OCI-LY3 (cell line): ENCODE results near the gene PPP1R15A.
"Not testable (repeated sequence)": the region's sequence is repeated elsewhere in the genome, so short reads cannot be mapped to it uniquely, and the experiment has no call there.

Source experiments
- CTCF ChIP-seq: fragments of 200-600, 300-600 bp; sonication (generic); IDR thresholded peaks from 2 replicates; pipeline ENCODE4 v1.5.1; 2014; ENCODE audit warnings: antibody characterized with exemption, low read length, low read depth
- EZH2phosphoT487 ChIP-seq: fragments of 200-600 bp; shearing (Covaris generic); IDR thresholded peaks from 2 replicates; pipeline ENCODE4 v1.6.1; 2018; ENCODE audit warnings: antibody characterized with exemption, mixed run types, low read depth

- TF ChIP-seq CTCF, EZH2phosphoT487: not testable (repeated sequence)
Observed at GRCh38 chr19:48903788-48904187, 31.6 kb downstream of the PPP1R15A start.
